Left forelimb (tissue), 1 donor: ENCODE results near the gene SERINC2.

Source experiments
- DNase-seq: peaks from one replicate; pipeline ENCODE4 v3.0.0-alpha.2; 2018; ENCODE audit warnings: low spot score

SERINC2 gene

DNA sequence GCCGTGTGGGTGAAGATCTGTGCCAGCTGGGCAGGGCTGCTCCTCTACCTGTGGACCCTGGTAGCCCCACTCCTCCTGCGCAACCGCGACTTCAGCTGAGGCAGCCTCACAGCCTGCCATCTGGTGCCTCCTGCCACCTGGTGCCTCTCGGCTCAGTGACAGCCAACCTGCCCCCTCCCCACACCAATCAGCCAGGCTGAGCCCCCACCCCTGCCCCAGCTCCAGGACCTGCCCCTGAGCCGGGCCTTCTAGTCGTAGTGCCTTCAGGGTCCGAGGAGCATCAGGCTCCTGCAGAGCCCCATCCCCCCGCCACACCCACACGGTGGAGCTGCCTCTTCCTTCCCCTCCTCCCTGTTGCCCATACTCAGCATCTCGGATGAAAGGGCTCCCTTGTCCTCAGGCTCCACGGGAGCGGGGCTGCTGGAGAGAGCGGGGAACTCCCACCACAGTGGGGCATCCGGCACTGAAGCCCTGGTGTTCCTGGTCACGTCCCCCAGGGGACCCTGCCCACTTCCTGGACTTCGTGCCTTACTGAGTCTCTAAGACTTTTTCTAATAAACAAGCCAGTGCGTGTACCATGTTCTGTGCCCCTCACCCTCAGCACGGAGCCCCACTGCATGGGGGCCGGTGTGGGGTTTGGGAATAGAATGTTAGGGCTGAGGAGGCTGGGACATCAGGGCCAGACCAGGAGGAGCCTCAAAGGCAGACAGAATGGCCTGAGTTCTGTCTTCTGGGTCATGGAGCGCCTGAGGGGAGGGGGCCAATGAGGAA lies 21.3 kb downstream of the SERINC2 start:
- peak; percentile 61 for DNase-seq

- DNase-seq: peak; percentile 66
Measured at GRCh38 chr1:31434979-31435378, 22.0 kb downstream of the SERINC2 start.

DNA sequence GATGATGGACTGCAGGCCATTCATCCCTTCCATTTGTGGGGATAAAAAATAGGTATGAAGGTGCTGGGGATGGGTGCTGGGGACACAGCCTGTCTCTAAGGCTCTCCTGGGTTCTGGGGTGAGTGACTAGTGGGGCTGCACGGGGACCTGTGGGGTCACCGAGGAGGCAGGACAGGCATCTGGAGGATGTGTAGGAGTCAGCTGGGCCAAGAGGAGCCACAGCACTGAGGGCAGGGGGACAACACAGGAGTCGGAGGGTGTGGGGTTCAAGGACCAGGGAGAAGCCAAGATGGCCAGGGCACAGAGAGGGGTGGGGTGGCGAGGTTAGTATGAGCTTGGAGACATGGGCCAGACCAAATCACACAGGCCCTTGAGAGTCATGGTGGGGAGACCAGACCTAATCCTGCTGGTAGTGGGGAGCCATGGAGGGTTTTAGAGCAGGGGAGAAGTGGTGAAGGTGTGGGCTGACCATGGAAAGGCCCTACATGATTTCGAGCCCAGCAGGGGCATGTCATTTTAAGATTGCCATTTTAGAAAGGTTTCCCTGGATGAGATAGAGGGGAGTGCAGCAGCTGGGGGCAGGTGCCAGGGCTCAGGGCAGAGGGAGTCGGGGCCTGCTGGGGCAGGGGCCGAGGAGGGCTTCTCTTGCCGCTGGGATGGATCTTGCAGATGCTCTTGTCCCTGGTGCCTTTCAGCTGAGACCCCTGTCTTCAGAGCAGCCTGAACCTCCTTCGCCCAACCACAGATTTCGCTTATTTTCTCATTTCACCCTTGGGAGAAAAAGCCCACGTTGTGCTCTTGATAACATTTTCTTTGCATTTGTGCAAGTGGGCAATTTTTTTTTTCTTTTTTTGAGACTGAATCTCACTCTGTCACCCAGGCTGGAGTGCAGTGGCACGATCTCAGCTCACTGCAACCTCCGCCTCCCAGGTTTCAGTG lies 22.7 kb downstream of the SERINC2 start:
- peak; percentile 48 for DNase-seq

DNA sequence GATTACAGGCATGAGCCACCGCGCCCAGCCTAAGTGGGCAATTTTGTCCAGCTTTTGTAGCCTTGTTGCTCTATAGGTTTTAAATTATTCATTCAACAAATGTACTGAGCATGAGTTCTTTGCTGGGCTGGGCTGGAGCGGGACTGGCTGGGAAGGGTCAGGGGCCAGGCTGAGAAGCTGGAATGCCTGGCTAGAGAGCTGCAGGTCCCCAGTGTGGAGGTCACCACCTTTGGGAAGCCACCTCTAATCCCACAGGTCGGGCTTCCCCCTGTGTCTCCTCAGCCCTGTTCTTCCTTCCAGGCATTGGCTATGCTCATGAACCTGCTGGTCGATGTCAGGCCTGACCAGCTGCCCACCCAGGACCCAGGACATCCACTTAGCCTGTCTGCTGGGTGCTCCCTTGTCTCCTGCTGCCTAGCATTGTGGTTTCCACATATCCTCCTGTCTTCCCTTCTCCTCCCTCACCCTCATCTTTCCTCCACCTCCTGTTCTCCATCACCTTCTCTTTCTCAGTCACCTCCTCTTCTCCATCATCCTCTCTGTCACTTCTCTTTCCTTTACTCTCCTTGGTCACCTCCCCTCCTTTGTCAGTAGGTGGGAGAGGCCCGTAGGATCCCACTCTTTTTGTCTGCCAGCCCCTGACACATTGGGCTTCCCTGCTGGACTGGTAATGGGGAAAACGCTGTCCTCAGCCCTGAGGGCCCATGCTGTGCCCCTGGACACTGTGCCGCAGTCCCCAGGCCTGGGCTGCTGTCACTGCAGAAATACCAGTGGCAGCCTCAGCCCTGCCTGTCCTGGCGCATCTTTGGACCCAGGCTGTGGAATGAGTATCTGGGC lies 23.8 kb downstream of the SERINC2 start:
- peak; percentile 44 for DNase-seq

GRCh38 chr1:31437433-31438037 lies 24.5 kb downstream of the SERINC2 start:
- DNase-seq: no peak

DNA sequence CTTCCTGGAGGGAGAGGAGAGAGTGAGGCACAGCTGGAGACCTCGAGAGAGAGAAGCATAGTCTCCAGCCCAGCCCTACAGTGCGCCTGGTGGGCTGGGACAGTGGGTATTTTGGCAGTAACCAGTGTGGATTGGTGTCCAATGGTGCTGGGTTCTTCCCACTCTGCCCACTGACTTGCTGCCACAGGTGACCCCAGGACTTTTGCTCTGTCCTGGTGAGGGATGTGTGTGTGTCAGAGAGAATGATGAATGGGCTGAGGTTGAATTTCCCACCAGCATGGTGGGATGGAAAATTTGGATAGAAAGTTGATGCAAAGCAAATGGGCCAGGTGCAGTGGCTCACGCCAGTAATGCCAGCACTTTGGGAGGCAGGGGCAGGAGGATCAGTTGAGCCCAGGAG lies 26.3 kb downstream of the SERINC2 start:
- no peak for DNase-seq

GRCh38 chr1:31441073-31441472 lies 28.1 kb downstream of the SERINC2 start:
- no peak for DNase-seq

DNA sequence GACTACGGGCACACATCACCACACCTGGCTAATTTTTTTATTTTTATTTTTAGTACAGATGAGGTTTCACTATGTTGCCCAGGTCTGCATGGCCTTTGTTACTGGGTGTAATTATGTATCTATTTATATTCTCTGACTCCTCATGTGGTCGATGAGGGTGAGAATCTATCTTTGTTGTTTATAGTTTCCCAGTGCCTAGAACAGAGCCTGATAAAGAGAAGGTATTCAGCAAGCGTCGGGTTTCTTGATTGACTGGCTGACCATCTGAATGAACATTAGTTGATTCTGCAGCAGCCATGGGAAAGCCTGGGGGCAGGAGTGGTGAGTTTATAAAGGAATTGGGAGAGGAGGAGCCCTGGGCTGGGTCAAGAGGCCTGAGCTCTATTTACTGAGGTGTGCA lies 28.5 kb downstream of the SERINC2 start:
- no peak for DNase-seq

GRCh38 chr1:31441970-31442647 lies 29.1 kb downstream of the SERINC2 start:
- DNase-seq: no peak

DNA sequence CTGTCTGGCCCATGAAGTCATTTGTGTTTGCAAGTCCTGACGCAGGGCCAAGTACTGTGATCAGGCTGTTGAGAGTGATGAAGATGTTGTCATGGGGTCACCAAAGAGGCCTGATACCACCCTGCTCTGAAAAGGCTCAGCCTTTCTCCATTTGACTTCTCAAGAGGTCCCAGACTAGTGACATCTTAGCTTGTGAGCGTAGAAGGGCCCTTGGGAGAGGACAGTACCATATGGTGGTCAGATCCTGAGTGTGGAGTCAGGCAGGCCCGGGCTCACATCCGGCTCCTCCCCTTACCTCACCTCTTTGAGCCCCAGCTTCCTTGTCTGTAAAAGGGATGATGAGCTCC lies 29.6 kb downstream of the SERINC2 start:
- no peak for DNase-seq

- DNase-seq: no peak
Measured at GRCh38 chr1:31443673-31444072, 30.7 kb downstream of the SERINC2 start.

GRCh38 chr1:31444725-31445448 lies 31.9 kb downstream of the SERINC2 start:
- no peak for DNase-seq

DNA sequence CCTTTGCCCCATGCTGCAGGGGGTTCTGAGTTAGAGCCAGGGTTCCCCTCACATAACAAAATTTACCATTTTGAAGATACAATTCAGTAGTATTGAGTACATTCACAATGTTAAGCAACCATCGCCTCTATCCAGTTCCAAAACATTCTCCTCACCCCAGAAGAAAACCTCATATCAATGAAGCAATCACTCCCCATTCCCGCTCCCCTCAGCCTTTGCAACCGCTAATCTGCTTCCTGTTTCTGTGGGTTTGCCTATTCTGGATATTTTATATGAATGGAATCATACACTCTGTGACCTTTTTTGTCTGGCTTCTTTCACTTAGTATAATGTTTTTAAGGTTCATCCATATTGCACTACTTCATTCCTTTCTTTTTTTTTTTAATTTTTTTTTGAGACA lies 32.9 kb downstream of the SERINC2 start:
- DNase-seq: no peak

DNA sequence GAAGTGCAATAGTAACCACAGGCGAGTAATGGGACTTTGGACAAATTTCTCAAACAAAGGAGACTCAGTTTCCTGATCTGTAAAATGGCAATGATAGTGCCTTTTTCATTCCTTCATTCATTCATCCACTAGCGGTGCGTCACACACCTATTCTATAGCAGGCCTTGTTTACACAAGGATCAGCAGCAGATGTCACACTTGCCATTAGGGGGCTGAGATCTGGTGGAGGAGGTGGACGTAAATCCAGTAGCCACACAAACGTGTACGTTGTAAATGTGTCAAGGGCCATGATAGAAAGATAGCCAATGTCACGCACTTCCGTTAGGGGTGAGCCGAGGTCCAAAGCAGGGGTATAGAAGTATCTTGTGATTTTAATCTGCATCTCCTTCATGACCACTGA lies 34.2 kb downstream of the SERINC2 start:
- DNase-seq: no peak

- DNase-seq: no peak
Measured at GRCh38 chr1:31453384-31454079, 40.5 kb downstream of the SERINC2 start.

DNA sequence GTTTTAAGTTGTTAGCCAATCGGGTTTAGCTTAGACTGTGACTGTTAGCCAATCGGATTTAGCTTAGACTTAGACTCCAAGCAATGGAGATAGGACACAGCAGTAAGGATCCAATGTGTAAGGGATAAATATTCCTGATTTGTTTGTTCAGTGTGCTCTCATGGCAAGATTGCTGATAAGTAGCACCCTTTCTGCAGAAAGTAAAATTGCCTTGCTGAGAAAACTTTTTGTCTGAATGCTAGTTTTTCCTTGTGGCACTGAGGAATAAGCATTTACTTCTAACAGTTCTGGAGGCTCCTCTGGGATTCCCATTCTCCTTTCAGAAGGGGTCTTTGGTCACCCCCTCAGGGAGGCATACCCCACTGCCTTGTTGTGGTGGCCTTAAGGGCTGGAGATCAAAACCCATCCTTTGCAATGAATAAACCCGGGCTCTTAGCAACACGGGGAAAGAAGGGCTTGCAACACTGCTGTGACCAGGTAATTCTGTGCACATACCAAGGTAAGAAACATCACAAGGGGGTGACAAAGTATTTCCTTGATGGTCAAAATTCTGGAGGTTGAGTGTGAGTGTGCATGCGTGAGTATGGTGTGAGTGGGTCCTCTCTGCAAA lies 45.4 kb downstream of the SERINC2 start:
- DNase-seq: no peak

DNA sequence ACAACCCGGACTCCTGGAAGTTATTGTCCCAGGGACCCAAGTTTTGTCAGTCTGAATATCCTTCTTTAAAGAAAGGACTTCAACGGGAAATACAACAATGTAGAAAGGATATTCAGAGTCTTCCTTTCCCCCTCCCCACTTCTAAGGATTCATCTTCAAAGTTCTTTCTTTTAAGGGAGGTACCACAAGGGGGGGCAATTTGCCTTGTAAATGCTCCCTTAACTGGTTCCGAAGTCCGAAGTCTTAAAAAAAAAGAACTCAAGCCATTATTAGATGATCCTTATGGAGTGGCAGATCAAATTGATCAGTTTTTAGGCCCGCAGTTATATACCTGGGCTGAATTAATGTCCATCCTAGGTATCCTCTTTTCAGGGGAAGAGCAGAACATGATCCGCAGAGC lies 47.0 kb downstream of the SERINC2 start:
- no peak for DNase-seq

DNA sequence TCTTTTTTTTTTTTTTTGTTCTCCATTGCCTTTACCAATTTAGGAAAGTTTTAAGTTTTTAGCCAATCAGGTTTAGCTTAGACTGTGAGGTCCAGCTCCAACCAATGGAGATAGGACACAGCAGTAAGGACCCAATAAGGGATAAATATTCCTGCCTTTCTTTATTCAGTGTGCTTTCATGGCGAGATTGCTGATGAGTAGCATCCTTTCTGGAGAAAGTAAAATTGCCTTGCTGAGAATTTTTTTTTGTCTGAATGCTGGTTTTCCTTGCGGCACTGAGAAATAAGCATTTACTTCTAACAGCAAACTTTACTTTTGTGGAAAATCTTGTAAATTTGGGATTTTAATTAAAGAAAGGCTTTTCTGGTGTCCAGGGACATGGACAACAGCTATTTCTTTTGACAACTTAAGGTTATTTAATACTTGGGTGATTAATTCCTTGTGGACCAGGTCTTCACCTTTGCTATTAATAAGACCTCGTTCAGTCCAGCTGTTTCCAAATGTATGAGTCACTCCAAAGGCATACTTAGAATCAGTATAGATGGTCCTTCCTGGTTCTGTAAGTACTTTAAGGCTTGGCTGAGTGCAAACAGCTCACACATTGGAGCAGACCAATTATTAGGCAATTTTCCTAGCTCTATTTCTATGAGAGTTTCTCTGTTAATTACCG lies 54.1 kb downstream of the SERINC2 start:
- no peak for DNase-seq

DNA sequence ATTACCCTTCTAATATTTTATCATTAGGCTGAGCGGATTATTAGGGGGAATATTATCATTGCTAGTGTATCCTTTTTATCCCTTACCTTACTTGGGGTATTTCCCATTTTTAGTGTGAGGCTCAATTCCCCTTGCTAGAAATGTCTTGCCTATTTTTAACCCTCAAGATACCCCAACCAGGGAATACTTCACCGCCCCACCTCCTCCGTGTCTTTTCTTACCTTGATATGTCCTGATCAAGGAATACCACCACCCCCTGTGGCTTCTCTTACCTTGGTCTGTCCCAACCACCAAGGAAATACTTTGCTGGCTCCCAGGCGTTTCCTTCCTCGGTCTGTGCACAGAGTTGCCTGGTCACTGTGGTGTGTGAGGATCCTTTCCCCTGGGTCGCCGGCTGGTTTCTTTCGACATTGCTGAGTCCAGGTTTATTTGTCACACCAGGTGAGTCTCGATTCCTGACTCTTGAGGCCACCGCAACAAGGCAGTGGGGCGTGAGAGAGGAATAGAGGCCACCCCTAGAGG lies 57.8 kb downstream of the SERINC2 start:
- DNase-seq: no peak
